Measurements from ENCODE around the gene ITPR1.
"Not testable (repeated sequence)": the region's sequence is repeated elsewhere in the genome, so short reads cannot be mapped to it uniquely, and the experiment has no call there.

ITPR1 gene

GRCh38 chr3:4571690-4572334 is 78.7 kb downstream of the ITPR1 start:
- DNase-seq (ENCODE audit: low read depth), result no peak

- DNase-seq (ENCODE audit: low read depth), result no peak
Observed at GRCh38 chr3:4573153-4573552, 80.0 kb downstream of the ITPR1 start.

GRCh38 chr3:4574426-4574965 is 81.3 kb downstream of the ITPR1 start:
- DNase-seq (ENCODE audit: low read depth), result no peak

- no peak for DNase-seq (ENCODE audit: low read depth)
Observed at GRCh38 chr3:4575381-4575780, 82.2 kb downstream of the ITPR1 start.

GRCh38 chr3:4577721-4578120 is 84.6 kb downstream of the ITPR1 start:
- no peak for DNase-seq (ENCODE audit: low read depth)

GRCh38 chr3:4580346-4581123 is 87.4 kb downstream of the ITPR1 start:
- DNase-seq (ENCODE audit: low read depth), result no peak

GRCh38 chr3:4581124-4581424 is 87.9 kb downstream of the ITPR1 start:
- no peak for DNase-seq (ENCODE audit: low read depth)

GRCh38 chr3:4581498-4581897 is 88.3 kb downstream of the ITPR1 start:
- DNase-seq (ENCODE audit: low read depth), result no peak

GRCh38 chr3:4581920-4582611 is 88.9 kb downstream of the ITPR1 start:
- DNase-seq (ENCODE audit: low read depth), result no peak

GRCh38 chr3:4582624-4583023 is 89.5 kb downstream of the ITPR1 start:
- no peak for DNase-seq (ENCODE audit: low read depth)

GRCh38 chr3:4583416-4583815 is 90.3 kb downstream of the ITPR1 start:
- no peak for DNase-seq (ENCODE audit: low read depth)

- DNase-seq (ENCODE audit: low read depth), result no peak
Observed at GRCh38 chr3:4584456-4585249, 91.5 kb downstream of the ITPR1 start.

- DNase-seq (ENCODE audit: low read depth), result no peak
Observed at GRCh38 chr3:4586381-4586780, 93.2 kb downstream of the ITPR1 start.

GRCh38 chr3:4587061-4587837 is 94.1 kb downstream of the ITPR1 start:
- DNase-seq (ENCODE audit: low read depth), result no peak

- no peak for DNase-seq (ENCODE audit: low read depth)
Observed at GRCh38 chr3:4587838-4588105, 94.6 kb downstream of the ITPR1 start.

GRCh38 chr3:4588466-4588865 is 95.3 kb downstream of the ITPR1 start:
- no peak for DNase-seq (ENCODE audit: low read depth)

- no peak for DNase-seq (ENCODE audit: low read depth)
Observed at GRCh38 chr3:4589475-4590097, 96.4 kb downstream of the ITPR1 start.

- DNase-seq (ENCODE audit: low read depth), result not testable (repeated sequence)
Observed at GRCh38 chr3:4590849-4591248, 97.7 kb downstream of the ITPR1 start.

GRCh38 chr3:4591669-4592068 is 98.5 kb downstream of the ITPR1 start:
- DNase-seq (ENCODE audit: low read depth), result no peak

- DNase-seq (ENCODE audit: low read depth), result no peak
Observed at GRCh38 chr3:4593014-4593413, 99.9 kb downstream of the ITPR1 start.

GRCh38 chr3:4595710-4596113 is 102.6 kb downstream of the ITPR1 start:
- DNase-seq (ENCODE audit: low read depth), result no peak
